Suprapubic skin (tissue), 4 donors: ENCODE results near the gene RNF182. TPM values are rescaled to one million over a fixed set of nuclear protein-coding genes. Genes with fewer than 3 reads are reported as not detected.
"Not testable (repeated sequence)": the region's sequence is repeated elsewhere in the genome, so short reads cannot be mapped to it uniquely, and the experiment has no call there.

Source experiments
- DNase-seq, 2 donors: peaks; one replicate each; pipeline ENCODE4 v3.0.0-alpha.2; 2019; ENCODE audit warnings: low spot score in 2 of 2
- H3K27ac ChIP-seq: fragments of 200-600 bp; sonication (generic); one replicate; pipeline ENCODE4 v1.5.1; 2019
- H3K27me3 ChIP-seq: fragments of 200-600 bp; sonication (generic); one replicate; pipeline ENCODE4 v1.5.1; 2019
- H3K36me3 ChIP-seq: fragments of 200-600 bp; sonication (generic); one replicate; pipeline ENCODE4 v1.5.1; 2019
- H3K4me1 ChIP-seq: fragments of 200-600 bp; sonication (generic); one replicate; pipeline ENCODE4 v1.5.1; 2019
- H3K4me3 ChIP-seq: fragments of 200-600 bp; sonication (generic); one replicate; pipeline ENCODE4 v1.5.1; 2019; ENCODE audit warnings: mild to moderate bottlenecking
- H3K9me3 ChIP-seq: fragments of 200-600 bp; sonication (generic); one replicate; pipeline ENCODE4 v1.5.1; 2019
- EP300 ChIP-seq: sonication (generic); formaldehyde crosslinking; IDR thresholded peaks from one replicate; pipeline ENCODE4 v1.6.1; 2017; ENCODE audit warnings: antibody characterized with exemption
- POLR2A ChIP-seq, 2 donors: fragments of 450-650 bp; IDR thresholded peaks; one replicate each; pipeline ENCODE4 v1.6.1; 2017; ENCODE audit warnings: antibody characterized with exemption in 2 of 2, mild to moderate bottlenecking in 2 of 2, moderate library complexity in 2 of 2
- POLR2AphosphoS5 ChIP-seq, 3 donors: sonication (generic); formaldehyde crosslinking; IDR thresholded peaks; one replicate each; pipeline ENCODE4 v1.6.1; 2017; ENCODE audit warnings: antibody characterized with exemption in 3 of 3
- WGBS: methylation state at CpG from one replicate; pipeline ENCODE4 v1.1.5; 2018; 5-methylcytosine and 5-hydroxymethylcytosine counted together
- total RNA-seq, 4 donors: library from RNA; depleted of rRNA; stranded (reverse); fragments of >200 nt; gene quantifications; one replicate each; pipeline ENCODE4 v1.1.0, GENCODE V29; 2016
- TF ChIP-seq, protein P1 (sequence below), 2 donors: fragments of 200-600 bp in 1 of 2; fragments of 450-650 bp in 1 of 2; sonication (generic) in 1 of 2; IDR thresholded peaks; one replicate each; pipeline ENCODE4 v1.5.1; 2016 to 2019; ENCODE audit warnings: antibody characterized with exemption in 2 of 2, mild to moderate bottlenecking in 1 of 2, moderate library complexity in 1 of 2

RNF182 gene
- total RNA-seq, 4 donors from 2014 or later: 0.11 to 1.0 (median 0.83) TPM

- TF ChIP-seq EP300: no peak
- no peak for TF ChIP-seq POLR2A (IDR thresholded peaks at IDR 0.05)
- TF ChIP-seq, protein P1, sequence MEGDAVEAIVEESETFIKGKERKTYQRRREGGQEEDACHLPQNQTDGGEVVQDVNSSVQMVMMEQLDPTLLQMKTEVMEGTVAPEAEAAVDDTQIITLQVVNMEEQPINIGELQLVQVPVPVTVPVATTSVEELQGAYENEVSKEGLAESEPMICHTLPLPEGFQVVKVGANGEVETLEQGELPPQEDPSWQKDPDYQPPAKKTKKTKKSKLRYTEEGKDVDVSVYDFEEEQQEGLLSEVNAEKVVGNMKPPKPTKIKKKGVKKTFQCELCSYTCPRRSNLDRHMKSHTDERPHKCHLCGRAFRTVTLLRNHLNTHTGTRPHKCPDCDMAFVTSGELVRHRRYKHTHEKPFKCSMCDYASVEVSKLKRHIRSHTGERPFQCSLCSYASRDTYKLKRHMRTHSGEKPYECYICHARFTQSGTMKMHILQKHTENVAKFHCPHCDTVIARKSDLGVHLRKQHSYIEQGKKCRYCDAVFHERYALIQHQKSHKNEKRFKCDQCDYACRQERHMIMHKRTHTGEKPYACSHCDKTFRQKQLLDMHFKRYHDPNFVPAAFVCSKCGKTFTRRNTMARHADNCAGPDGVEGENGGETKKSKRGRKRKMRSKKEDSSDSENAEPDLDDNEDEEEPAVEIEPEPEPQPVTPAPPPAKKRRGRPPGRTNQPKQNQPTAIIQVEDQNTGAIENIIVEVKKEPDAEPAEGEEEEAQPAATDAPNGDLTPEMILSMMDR (IDR thresholded peaks at IDR 0.05): no peak
- TF ChIP-seq POLR2AphosphoS5 (IDR thresholded peaks at IDR 0.05): no peak
- 91% methylated on average over 3 of the region's 3 CpGs for WGBS
- DNase-seq: no peak
- peaks cover 8% of the 10 kb centered on the region for H3K9me3 ChIP-seq
- H3K36me3 ChIP-seq: no peaks in the 10 kb centered on the region
- H3K4me1 ChIP-seq: no peaks in the 10 kb centered on the region
- H3K4me3 ChIP-seq: no peak overlapping the region
- no peak overlapping the region for H3K27ac ChIP-seq
- peaks cover 5% of the 10 kb centered on the region for H3K27me3 ChIP-seq
These were observed 46.6 kb downstream of the RNF182 start for GRCh38 chr6:13971303-13971702.

- H3K27me3 ChIP-seq, H3K4me3 ChIP-seq, H3K27ac ChIP-seq, H3K9me3 ChIP-seq, H3K4me1 ChIP-seq, DNase-seq, H3K36me3 ChIP-seq: not testable (repeated sequence)
- 85% methylated on average over 2 of the region's 3 CpGs for WGBS
These were observed 47.9 kb downstream of the RNF182 start for GRCh38 chr6:13972602-13973001.

DNA sequence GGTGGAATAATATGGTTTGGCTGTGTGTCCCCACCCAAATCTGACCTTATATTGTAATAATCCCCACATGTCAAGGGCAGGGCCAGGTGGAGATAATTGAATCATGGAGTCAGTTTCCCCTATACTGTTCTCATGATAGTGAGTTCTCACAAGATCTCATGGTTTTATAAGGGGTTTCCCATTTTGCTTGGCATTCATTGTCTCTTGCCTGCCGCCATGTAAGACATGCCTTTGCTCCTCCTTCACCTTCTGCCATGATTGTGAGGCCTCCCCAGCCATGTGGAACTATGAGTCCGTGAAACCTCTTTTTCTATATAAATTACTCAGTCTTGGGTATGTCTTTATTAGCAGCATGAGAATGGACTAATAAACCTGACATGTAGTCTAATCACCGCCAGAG lies 48.7 kb downstream of the RNF182 start:
- H3K4me1 ChIP-seq, H3K27me3 ChIP-seq, H3K4me3 ChIP-seq, H3K9me3 ChIP-seq, DNase-seq, H3K36me3 ChIP-seq, H3K27ac ChIP-seq: not testable (repeated sequence)
- WGBS: 99% methylated on average over 3 of the region's 3 CpGs

DNA sequence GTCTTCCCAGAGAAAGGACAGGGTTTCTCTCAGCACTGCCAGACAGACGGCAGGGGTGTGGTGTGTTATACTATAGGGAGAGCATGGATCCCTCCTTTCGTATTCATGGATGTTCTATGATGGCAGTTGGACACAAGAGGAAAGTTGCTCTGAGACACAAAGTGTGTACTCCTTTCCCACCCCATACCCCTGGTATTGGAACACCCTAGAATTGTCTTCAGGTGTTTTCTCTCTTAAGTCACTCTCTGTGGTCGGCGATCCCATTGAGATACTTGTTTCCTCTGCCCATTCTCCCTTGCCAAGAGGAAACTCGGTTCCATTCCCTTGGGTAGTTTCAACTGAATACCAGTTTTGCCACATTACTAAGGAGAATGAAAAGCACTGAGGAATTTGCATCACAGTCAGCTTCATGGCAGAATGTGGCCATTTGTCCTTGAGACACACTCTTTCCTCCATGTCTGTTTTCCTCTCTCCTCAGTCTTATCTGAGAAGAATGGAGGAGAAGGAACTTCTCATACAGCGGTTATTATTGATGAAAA lies 53.4 kb downstream of the RNF182 start:
- H3K9me3 ChIP-seq: no peaks in the 10 kb centered on the region
- 78% methylated on average over 6 of the region's 6 CpGs for WGBS
- peaks cover 8% of the 10 kb centered on the region for H3K27me3 ChIP-seq
- no peaks in the 10 kb centered on the region for H3K4me1 ChIP-seq
- no peak overlapping the region for H3K27ac ChIP-seq
- TF ChIP-seq EP300 (no peak), POLR2AphosphoS5 (IDR thresholded peaks at IDR 0.05) (no peak), POLR2A (IDR thresholded peaks at IDR 0.05) (no peak)
- TF ChIP-seq, protein P1 (IDR thresholded peaks at IDR 0.05): no peak
- H3K36me3 ChIP-seq: no peaks in the 10 kb centered on the region
- no peak overlapping the region for H3K4me3 ChIP-seq
- no peak for DNase-seq

- TF ChIP-seq POLR2AphosphoS5 (IDR thresholded peaks at IDR 0.05): no peak
- TF ChIP-seq, protein P1 (IDR thresholded peaks at IDR 0.05): no peak
- no peak for TF ChIP-seq POLR2A (IDR thresholded peaks at IDR 0.05)
- TF ChIP-seq EP300: no peak
- 77% methylated on average over 2 of the region's 2 CpGs for WGBS
- H3K27me3 ChIP-seq: peaks cover 8% of the 10 kb centered on the region
These were observed 54.0 kb downstream of the RNF182 start for GRCh38 chr6:13978787-13979186.

GRCh38 chr6:13979284-13980171 lies 54.8 kb downstream of the RNF182 start:
- Histone ChIP-seq H3K9me3 (no peaks in the 10 kb centered on the region), H3K27me3 (peaks cover 8% of the 10 kb centered on the region), H3K36me3 (no peaks in the 10 kb centered on the region), H3K4me1 (no peaks in the 10 kb centered on the region), H3K27ac (no peak overlapping the region), H3K4me3 (no peak overlapping the region)
- DNase-seq: no peak
- whole genome bisulfite sequencing: 90% methylated on average over 9 of the region's 9 CpGs
- TF ChIP-seq EP300 (no peak), POLR2A (IDR thresholded peaks at IDR 0.05) (no peak), POLR2AphosphoS5 (IDR thresholded peaks at IDR 0.05) (no peak)
- TF ChIP-seq, protein P1 (IDR thresholded peaks at IDR 0.05): no peak

More at GRCh38 chr6:13978787-13979186, 54.0 kb downstream of the RNF182 start:
- Histone ChIP-seq H3K9me3 (no peaks in the 10 kb centered on the region), H3K27ac (no peak overlapping the region), H3K36me3 (no peaks in the 10 kb centered on the region), H3K4me1 (no peaks in the 10 kb centered on the region), H3K4me3 (no peak overlapping the region)
- no peak for DNase-seq
